Cortex of kidney (tissue), 1 donor: ENCODE data around the gene KLK10.

ENCODE experiments used
- DNase-seq: peaks from one replicate; lab custom pipeline; 2025; lab: John Stamatoyannopoulos, UW

The KLK10 gene

GRCh38 chr19:51025809-51026553, 6.5 kb upstream of the KLK10 start:
- no peak for DNase-seq

GRCh38 chr19:51025401-51025800, 5.9 kb upstream of the KLK10 start:
- DNase-seq, result no peak

- DNase-seq, result no peak
Measured at GRCh38 chr19:51024924-51025323, 5.4 kb upstream of the KLK10 start.

GRCh38 chr19:51023946-51024345, 4.4 kb upstream of the KLK10 start:
- no peak for DNase-seq

GRCh38 chr19:51022526-51022925, 3.0 kb upstream of the KLK10 start:
- DNase-seq, result no peak

GRCh38 chr19:51020988-51021651, 1.6 kb upstream of the KLK10 start:
- no peak for DNase-seq

- no peak for DNase-seq
Measured at GRCh38 chr19:51018745-51019543, 565 bp downstream of the KLK10 start.

GRCh38 chr19:51016798-51017683, 2.5 kb downstream of the KLK10 start:
- DNase-seq, result no peak

GRCh38 chr19:51015691-51016267, 3.7 kb downstream of the KLK10 start:
- DNase-seq, result no peak

GRCh38 chr19:51014242-51014641, 5.3 kb downstream of the KLK10 start:
- DNase-seq, result no peak

- no peak for DNase-seq
Measured at GRCh38 chr19:51012661-51013190, 6.8 kb downstream of the KLK10 start.

- DNase-seq, result no peak
Measured at GRCh38 chr19:51010066-51010795, 9.3 kb downstream of the KLK10 start.

- no peak for DNase-seq
Measured at GRCh38 chr19:51009061-51009891, 10.2 kb downstream of the KLK10 start.

GRCh38 chr19:51007488-51007887, 12.0 kb downstream of the KLK10 start:
- no peak for DNase-seq

GRCh38 chr19:51006406-51006805, 13.1 kb downstream of the KLK10 start:
- no peak for DNase-seq

- DNase-seq, result no peak
Measured at GRCh38 chr19:51005248-51005647, 14.3 kb downstream of the KLK10 start.

GRCh38 chr19:51003316-51003715, 16.2 kb downstream of the KLK10 start:
- DNase-seq, result no peak

- no peak for DNase-seq
Measured at GRCh38 chr19:51002542-51003311, 16.8 kb downstream of the KLK10 start.

- DNase-seq, result no peak
Measured at GRCh38 chr19:51002089-51002532, 17.4 kb downstream of the KLK10 start.
